Keratinocyte (primary cell): ENCODE results near the gene ZBTB11. TPM values are rescaled to one million over a fixed set of nuclear protein-coding genes. Genes with fewer than 3 reads are reported as not detected.

Source experiments
- DNase-seq: peaks from one replicate; pipeline ENCODE4 v3.0.0-alpha.2; 2011; ENCODE audit warnings: low read depth, missing footprints, low spot score
- FAIRE-seq: peaks from 2 replicates; lab custom pipeline; 2011; peaks lifted over from hg19 to GRCh38; lab: Jason Lieb, UNC
- H2AFZ ChIP-seq: 2 replicates; pipeline ENCODE4 v1.6.0; 2012; ENCODE audit warnings: low read length, control low read depth, inconsistent platforms; ENCODE audit not compliant: control insufficient read depth
- H3K27ac ChIP-seq: 2 replicates; pipeline ENCODE4 v1.5.1; 2011; ENCODE audit warnings: low read length; ENCODE audit not compliant: control insufficient read depth, insufficient read depth
- H3K27me3 ChIP-seq: 3 replicates; pipeline ENCODE4 v1.6.0; 2011; ENCODE audit warnings: low read length; ENCODE audit not compliant: control insufficient read depth, insufficient read depth; ENCODE audit errors: extremely low read depth
- H3K36me3 ChIP-seq, 2 experiments: 2 replicates in 1 of 2; 3 replicates in 1 of 2; pipeline ENCODE4 v1.5.1; 2011; ENCODE audit warnings: low read length in 2 of 2, mild to moderate bottlenecking in 1 of 2; ENCODE audit not compliant: control insufficient read depth in 2 of 2, insufficient read depth in 2 of 2; ENCODE audit errors: extremely low read depth in 1 of 2
- H3K4me1 ChIP-seq: 3 replicates; pipeline ENCODE4 v1.5.1; 2011; ENCODE audit warnings: low read length; ENCODE audit not compliant: control insufficient read depth, insufficient read depth; ENCODE audit errors: extremely low read depth
- H3K4me2 ChIP-seq: 3 replicates; pipeline ENCODE4 v1.6.0; 2011; ENCODE audit warnings: low read depth, low read length; ENCODE audit not compliant: control insufficient read depth, insufficient read depth; ENCODE audit errors: extremely low read depth
- H3K4me3 ChIP-seq, 3 experiments: fragments of 200-600 bp in 1 of 3; sonication (generic) in 1 of 3; 2 replicates in 2 of 3; 3 replicates in 1 of 3; pipeline ENCODE4 v1.5.1; 2011 to 2016; ENCODE audit warnings: low read length in 3 of 3, mild to moderate bottlenecking in 3 of 3, control low read depth in 2 of 3, inconsistent platforms in 1 of 3, low read depth in 1 of 3, mixed read lengths in 1 of 3, mixed run types in 1 of 3, moderate library complexity in 1 of 3; ENCODE audit not compliant: control insufficient read depth in 2 of 3, insufficient read depth in 2 of 3; ENCODE audit errors: extremely low read depth in 1 of 3
- H3K79me2 ChIP-seq: 2 replicates; pipeline ENCODE4 v1.6.0; 2012; ENCODE audit warnings: low read length; ENCODE audit not compliant: control insufficient read depth, insufficient read depth
- H3K9ac ChIP-seq: 3 replicates; pipeline ENCODE4 v1.6.0; 2011; ENCODE audit warnings: low read length; ENCODE audit not compliant: control insufficient read depth, insufficient read depth; ENCODE audit errors: extremely low read depth
- H3K9me1 ChIP-seq: 3 replicates; pipeline ENCODE4 v1.6.0; 2011; ENCODE audit warnings: low read length; ENCODE audit not compliant: control insufficient read depth, insufficient read depth; ENCODE audit errors: extremely low read depth
- H3K9me3 ChIP-seq: 2 replicates; pipeline ENCODE4 v1.5.1; 2012; ENCODE audit warnings: low read depth, low read length; ENCODE audit not compliant: control insufficient read depth
- H4K20me1 ChIP-seq: 3 replicates; pipeline ENCODE4 v1.6.0; 2011; ENCODE audit warnings: low read length; ENCODE audit not compliant: control insufficient read depth, insufficient read depth; ENCODE audit errors: extremely low read depth
- EZH2 ChIP-seq: IDR thresholded peaks from one replicate; pipeline ENCODE4 v1.6.1; 2012; ENCODE audit warnings: inconsistent platforms, mild to moderate bottlenecking, low read length, moderate library complexity
- dilution Hi-C: fragments of 300-500 bp; cut with MboI; formaldehyde crosslinking; loops from one replicate; pipeline ENCODE4 v1.7.0; 2020; ENCODE audit warnings: low sequenced_read_pairs; ENCODE audit not compliant: extremely low pct_ligation_motif_present
- polyA plus RNA-seq, 5 experiments: library from polyadenylated mRNA; depleted of rRNA in 3 of 5; stranded (reverse) in 3 of 5; stranded (forward) in 1 of 5; unstranded in 1 of 5; fragments of >200 nt; gene quantifications; 1 replicate in 1 of 5; 2 replicates in 3 of 5; 3 replicates in 1 of 5; pipeline versions ENCODE4 v1.2.1 to v1.2.3, GENCODE V29; 2011 to 2012; ENCODE audit warnings: missing spikeins in 2 of 5, low read depth in 1 of 5, low replicate concordance in 1 of 5
- TF ChIP-seq, protein P1 (sequence below), 3 experiments: IDR thresholded peaks in 1 of 3; conservative IDR thresholded peaks in 1 of 3; optimal IDR thresholded peaks in 1 of 3; 2 replicates in 2 of 3; 3 replicates in 1 of 3; pipeline versions ENCODE3 to v1.5.1; 2011; ENCODE audit warnings: low read length in 3 of 3, mild to moderate bottlenecking in 3 of 3, moderate library complexity in 2 of 3, control low read depth in 1 of 3, inconsistent platforms in 1 of 3; ENCODE audit not compliant: insufficient read depth in 2 of 3; ENCODE audit errors: extremely low read depth in 1 of 3

The ZBTB11 gene
- polyA plus RNA-seq, 1 donor (not counting 4 experiments of a cell fraction or from before 2014, with no cell fraction given) = 19.7 TPM

DNA sequence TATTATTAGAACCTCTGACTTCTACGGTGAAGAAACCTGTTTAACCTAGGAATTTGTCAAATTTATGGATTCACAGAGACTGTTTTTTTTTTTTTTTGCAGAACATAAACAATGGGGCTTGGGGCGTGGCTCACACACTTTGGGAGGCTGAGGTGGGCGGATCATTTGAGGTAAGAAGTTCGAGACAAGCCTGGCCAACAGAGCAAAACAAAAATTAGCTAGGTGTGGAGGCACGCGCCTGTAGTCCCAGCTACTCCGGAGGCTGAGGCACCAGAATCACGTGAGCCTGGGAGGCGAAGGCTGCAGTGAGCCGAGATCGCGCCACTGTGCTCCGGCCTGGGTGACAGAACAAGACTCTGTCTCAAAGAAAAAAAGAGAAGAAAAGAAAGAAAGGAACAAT lies 3.0 kb downstream of the ZBTB11 start:
- Histone ChIP-seq H3K4me1 (peaks cover 19% of the 10 kb centered on the region), H3K9me3 (no peaks in the 10 kb centered on the region), H3K4me2 (no peak overlapping the region), H4K20me1 (no peaks in the 10 kb centered on the region), H3K9me1 (no peaks in the 10 kb centered on the region), H3K79me2 (peaks cover 57% of the 10 kb centered on the region), H3K27me3 (no peaks in the 10 kb centered on the region), H3K9ac (no peak overlapping the region), H3K36me3 (peaks cover 4 to 9% of the 10 kb centered on the region in 2 experiments), H3K27ac (no peak overlapping the region), H2AFZ (no peak overlapping the region), H3K4me3 (no peak overlapping the region)
- FAIRE-seq = no peak
- TF ChIP-seq EZH2 = no peak
- TF ChIP-seq, protein P1, sequence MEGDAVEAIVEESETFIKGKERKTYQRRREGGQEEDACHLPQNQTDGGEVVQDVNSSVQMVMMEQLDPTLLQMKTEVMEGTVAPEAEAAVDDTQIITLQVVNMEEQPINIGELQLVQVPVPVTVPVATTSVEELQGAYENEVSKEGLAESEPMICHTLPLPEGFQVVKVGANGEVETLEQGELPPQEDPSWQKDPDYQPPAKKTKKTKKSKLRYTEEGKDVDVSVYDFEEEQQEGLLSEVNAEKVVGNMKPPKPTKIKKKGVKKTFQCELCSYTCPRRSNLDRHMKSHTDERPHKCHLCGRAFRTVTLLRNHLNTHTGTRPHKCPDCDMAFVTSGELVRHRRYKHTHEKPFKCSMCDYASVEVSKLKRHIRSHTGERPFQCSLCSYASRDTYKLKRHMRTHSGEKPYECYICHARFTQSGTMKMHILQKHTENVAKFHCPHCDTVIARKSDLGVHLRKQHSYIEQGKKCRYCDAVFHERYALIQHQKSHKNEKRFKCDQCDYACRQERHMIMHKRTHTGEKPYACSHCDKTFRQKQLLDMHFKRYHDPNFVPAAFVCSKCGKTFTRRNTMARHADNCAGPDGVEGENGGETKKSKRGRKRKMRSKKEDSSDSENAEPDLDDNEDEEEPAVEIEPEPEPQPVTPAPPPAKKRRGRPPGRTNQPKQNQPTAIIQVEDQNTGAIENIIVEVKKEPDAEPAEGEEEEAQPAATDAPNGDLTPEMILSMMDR (optimal IDR thresholded peaks at IDR 0.05 in 1 of 3, IDR thresholded peaks at IDR 0.05 in 1 of 3, conservative IDR thresholded peaks at IDR 0.05 in 1 of 3; ENCODE audit: extremely low read depth in 1 of 3, insufficient read depth in 2 of 3, low read length in 3 of 3) = no peak
- dilution Hi-C loops = no loop called here
- no peak for DNase-seq

DNA sequence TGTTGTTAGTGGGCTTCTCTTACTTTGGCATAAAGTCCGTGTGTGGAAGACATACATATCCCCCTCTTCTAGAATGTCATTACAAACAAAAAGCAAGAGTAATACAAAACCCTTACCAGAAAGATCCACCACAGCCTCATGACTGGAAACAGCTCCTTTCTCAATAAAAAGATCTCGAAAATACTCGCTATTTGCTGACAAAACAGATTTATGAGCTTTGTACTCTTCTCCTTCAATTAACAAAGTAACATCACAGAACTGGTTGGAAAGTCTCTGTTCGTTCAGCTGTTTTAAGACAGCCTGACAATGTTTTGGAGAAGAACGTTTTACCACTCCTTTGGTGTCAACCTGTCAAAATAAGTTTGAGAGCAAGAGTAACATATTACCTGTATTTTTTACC lies 5.9 kb downstream of the ZBTB11 start:
- no peaks in the 10 kb centered on the region for H3K9me1 ChIP-seq
- H3K9me3 ChIP-seq = no peaks in the 10 kb centered on the region
- DNase-seq (no peak), FAIRE-seq (no peak)
- peaks cover 11% of the 10 kb centered on the region for H3K4me1 ChIP-seq
- dilution Hi-C loops = no loop called here
- peaks cover 9 to 13% of the 10 kb centered on the region in 2 experiments for H3K36me3 ChIP-seq
- H2AFZ ChIP-seq = no peak overlapping the region
- no peaks in the 10 kb centered on the region for H3K27me3 ChIP-seq
- H3K27ac ChIP-seq = no peak overlapping the region
- no peaks in the 10 kb centered on the region for H4K20me1 ChIP-seq
- peaks cover 47% of the 10 kb centered on the region for H3K79me2 ChIP-seq
- TF ChIP-seq EZH2 = no peak
- H3K4me3 ChIP-seq = no peak overlapping the region
- H3K9ac ChIP-seq = no peak overlapping the region
- H3K4me2 ChIP-seq = no peak overlapping the region

GRCh38 chr3:101667844-101668243 lies 9.1 kb downstream of the ZBTB11 start:
- H3K79me2 ChIP-seq = peaks cover 15% of the 10 kb centered on the region
- TF ChIP-seq, protein P1 (optimal IDR thresholded peaks at IDR 0.05 in 1 of 3, IDR thresholded peaks at IDR 0.05 in 1 of 3, conservative IDR thresholded peaks at IDR 0.05 in 1 of 3; ENCODE audit: extremely low read depth in 1 of 3, insufficient read depth in 2 of 3, low read length in 3 of 3) = no peak
- no peak for TF ChIP-seq EZH2
- H4K20me1 ChIP-seq = no peaks in the 10 kb centered on the region
- no peak overlapping the region for H2AFZ ChIP-seq
- no peak overlapping the region for H3K4me3 ChIP-seq
- H3K27me3 ChIP-seq = no peaks in the 10 kb centered on the region
- H3K27ac ChIP-seq = no peak overlapping the region
- DNase-seq (no peak), FAIRE-seq (no peak)
- H3K9me3 ChIP-seq = no peaks in the 10 kb centered on the region
- H3K9me1 ChIP-seq = no peaks in the 10 kb centered on the region
- H3K9ac ChIP-seq = no peak overlapping the region
- no peaks in the 10 kb centered on the region for H3K4me1 ChIP-seq
- H3K4me2 ChIP-seq = no peak overlapping the region
- peaks cover 13 to 15% of the 10 kb centered on the region in 2 experiments for H3K36me3 ChIP-seq
- dilution Hi-C loops = no loop called here
